A549 (cell line): ENCODE results near the gene RGS9BP. TPM values are rescaled to one million over a fixed set of nuclear protein-coding genes. Genes with fewer than 3 reads are reported as not detected.

Source experiments
- ATAC-seq, 2 experiments: fragments of 200-7000 bp in 1 of 2; fragments of >200 bp in 1 of 2; cut with Nextera tagmentation in 1 of 2; cut with Tn5 transposase in 1 of 2; 3 replicates each; pipeline versions ENCODE4 v1.8.0 to v1.9.1; 2018 to 2020; ENCODE audit warnings: mild to moderate bottlenecking in 1 of 2, moderate library complexity in 1 of 2
- CTCF ChIA-PET: fragments of 300-600 bp; sonication (Branson Sonifier 250); formaldehyde crosslinking; extraction: SDS; loops from one replicate; lab custom pipeline; 2021; ENCODE audit warnings: antibody characterized with exemption, inconsistent platforms; lab: Yijun Ruan, JAX
- POLR2A ChIA-PET: fragments of 350-600 bp; formaldehyde crosslinking; extraction: SDS; loops from one replicate; lab custom pipeline; 2021; ENCODE audit warnings: antibody characterized with exemption, inconsistent platforms; lab: Yijun Ruan, JAX
- DNase-seq, 2 experiments: peaks; one replicate each; pipeline versions ENCODE4 v3.0.0 to v3.0.0-alpha.2; 2011 to 2016; ENCODE audit warnings: low read depth in 1 of 2, low spot score in 1 of 2
- FAIRE-seq: peaks from 2 replicates; lab custom pipeline; 2011; peaks lifted over from hg19 to GRCh38; lab: Jason Lieb, UNC
- H3K27ac ChIP-seq, 2 experiments: fragments of >200 bp; sonication (Bioruptor Twin); formaldehyde crosslinking; 3 replicates each; pipeline ENCODE4 v1.5.1; 2016 to 2017
- H3K4me1 ChIP-seq: fragments of >200 bp; sonication (Bioruptor Twin); formaldehyde crosslinking; 3 replicates; pipeline ENCODE4 v1.6.1; 2016
- H3K4me2 ChIP-seq: fragments of >200 bp; sonication (Bioruptor Twin); formaldehyde crosslinking; 3 replicates; pipeline ENCODE4 v1.6.1; 2016
- H3K4me3 ChIP-seq: fragments of >200 bp; sonication (Bioruptor Twin); formaldehyde crosslinking; 3 replicates; pipeline ENCODE4 v1.5.1; 2016
- H3K9me3 ChIP-seq: fragments of >200 bp; sonication (Bioruptor Twin); formaldehyde crosslinking; 3 replicates; pipeline ENCODE4 v1.6.1; 2016
- ESRRA ChIP-seq: fragments of 150-350 bp; IDR thresholded peaks from 2 replicates; pipeline ENCODE4 v1.6.1; 2014; ENCODE audit warnings: mild to moderate bottlenecking, low read length, borderline replicate concordance
- FOSB ChIP-seq: fragments of 250-450 bp; sonication (Bioruptor Pico); IDR thresholded peaks from 2 replicates; pipeline ENCODE4 v1.5.0; 2020; ENCODE audit warnings: mild to moderate bottlenecking, moderate library complexity
- GATA3 ChIP-seq: IDR thresholded peaks from 2 replicates; pipeline ENCODE4 v1.6.1; 2012; ENCODE audit warnings: borderline replicate concordance
- HDAC2 ChIP-seq: fragments of 200-600 bp; sonication (generic); IDR thresholded peaks from 2 replicates; pipeline ENCODE4 v1.6.1; 2016
- MAZ ChIP-seq: fragments of 150-350 bp; IDR thresholded peaks from 2 replicates; pipeline ENCODE4 v1.6.1; 2014; ENCODE audit warnings: antibody characterized with exemption, low read depth, low read length, borderline replicate concordance
- MYC ChIP-seq: IDR thresholded peaks from 2 replicates; pipeline ENCODE4 v1.6.1; 2012; ENCODE audit warnings: mild to moderate bottlenecking, inconsistent platforms, low read length, improper control_type of control experiment, borderline replicate concordance
- NFE2L2 ChIP-seq: fragments of 150-350 bp; conservative IDR thresholded peaks from 2 replicates; pipeline ENCODE4 v1.6.1; 2014; ENCODE audit warnings: low read length
- NPAS2 ChIP-seq: fragments of 250-450 bp; sonication (Bioruptor Pico); IDR thresholded peaks from 2 replicates; pipeline ENCODE4 v1.8.0; 2022; ENCODE audit warnings: mild to moderate bottlenecking, moderate library complexity, borderline replicate concordance
- RAD21 ChIP-seq, 2 experiments: fragments of >200 bp in 1 of 2; sonication (Bioruptor Twin) in 1 of 2; formaldehyde crosslinking in 1 of 2; IDR thresholded peaks in 1 of 2; conservative IDR thresholded peaks in 1 of 2; 2 replicates in 1 of 2; 3 replicates in 1 of 2; pipeline ENCODE4 v1.6.1; 2012 to 2018; ENCODE audit warnings: inconsistent platforms in 1 of 2
- SMC3 ChIP-seq: fragments of >200 bp; sonication (Bioruptor Twin); formaldehyde crosslinking; IDR thresholded peaks from 3 replicates; pipeline ENCODE4 v1.6.1; 2018; ENCODE audit warnings: inconsistent platforms
- TP53 ChIP-seq: fragments of 250-450 bp; sonication (Bioruptor Pico); IDR thresholded peaks from 2 replicates; pipeline ENCODE4 v1.5.0; 2021; ENCODE audit warnings: mild to moderate bottlenecking, moderate library complexity
- ZC3H11A ChIP-seq: fragments of 450-650 bp; IDR thresholded peaks from 2 replicates; pipeline ENCODE4 v1.6.1; 2014; ENCODE audit warnings: antibody characterized with exemption, mild to moderate bottlenecking
- ZSCAN20 ChIP-seq: fragments of 250-450 bp; sonication (Bioruptor Pico); IDR thresholded peaks from 2 replicates; pipeline ENCODE4 v1.8.0; 2022; ENCODE audit warnings: mild to moderate bottlenecking, moderate library complexity
- WGBS: methylation state at CpG from one replicate; pipeline ENCODE4 v1.1.6; 2017; ENCODE audit errors: missing lambda C conversion rate; 5-methylcytosine and 5-hydroxymethylcytosine counted together
- polyA plus RNA-seq, 4 experiments: library from polyadenylated mRNA; depleted of rRNA in 3 of 4; stranded (reverse); fragments of >200 nt; fragmentation: RNase III in 1 of 4; extraction: RNeasy Plus Mini Kit Qiagen cat#74134 plus additional on column Dnase treatment in 1 of 4; gene quantifications; 2 replicates in 3 of 4; 3 replicates in 1 of 4; pipeline ENCODE4 v1.2.3, GENCODE V29; 2011 to 2017
- TF ChIP-seq, protein P1 (sequence below): fragments of 450-650 bp; IDR thresholded peaks from 2 replicates; pipeline ENCODE4 v1.6.1; 2014; ENCODE audit warnings: antibody characterized with exemption
- TF ChIP-seq, protein P2 (sequence below): fragments of >200 bp; sonication (Bioruptor Twin); formaldehyde crosslinking; IDR thresholded peaks from 3 replicates; pipeline ENCODE4 v1.5.1; 2016
- TF ChIP-seq, protein P3 (sequence below): IDR thresholded peaks from 2 replicates; pipeline ENCODE4 v1.6.1; 2012; ENCODE audit warnings: low read depth, borderline replicate concordance
- TF ChIP-seq, protein P4 (sequence below): fragments of 250-450 bp; sonication (Bioruptor Pico); IDR thresholded peaks from 2 replicates; pipeline ENCODE4 v1.5.0; 2021; ENCODE audit warnings: mild to moderate bottlenecking, moderate library complexity, borderline replicate concordance
- TF ChIP-seq, protein P5 (sequence below): fragments of 250-450 bp; sonication (Bioruptor Pico); IDR thresholded peaks from 2 replicates; pipeline ENCODE4 v1.5.0; 2020; ENCODE audit warnings: low read depth, mild to moderate bottlenecking, moderate library complexity

The RGS9BP gene
- polyA plus RNA-seq, 2 of the 4 experiments (the other 2 are of a cell fraction): 0.17 to 0.41 TPM

DNA sequence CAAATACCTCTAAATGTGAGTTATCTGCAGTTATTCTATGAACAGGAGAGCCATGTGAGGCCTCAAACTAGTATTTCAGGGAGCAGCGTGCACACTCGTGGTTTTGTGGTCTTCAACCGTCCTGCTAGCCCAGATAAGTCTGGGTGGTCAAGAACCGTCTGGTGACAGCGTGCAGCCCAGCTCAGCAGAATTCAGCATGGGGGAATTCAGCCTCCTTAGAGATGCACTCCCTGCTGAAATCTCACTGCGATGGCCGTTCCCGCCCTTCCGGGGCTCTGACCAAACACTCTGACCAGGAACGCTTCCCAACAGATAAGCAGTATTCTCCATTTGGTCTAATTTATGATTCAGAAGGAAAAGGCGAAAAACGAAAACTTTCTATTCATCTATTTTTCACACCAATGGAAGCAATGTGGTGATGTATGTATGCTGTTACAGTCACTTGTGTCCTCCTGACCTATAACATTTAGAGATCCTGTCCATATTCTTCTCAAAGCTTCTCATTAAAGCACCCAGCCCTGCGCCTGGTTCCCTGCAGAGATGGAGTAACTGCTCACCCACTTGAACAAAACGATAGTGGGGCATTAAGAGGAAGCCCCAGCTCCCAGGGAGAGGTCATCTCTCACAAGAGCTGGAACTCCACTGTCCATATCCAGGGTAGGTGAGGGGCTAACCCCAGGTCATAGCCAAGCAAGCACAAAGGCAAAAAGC is 3.6 kb upstream of the RGS9BP start:
- peak; percentile 43 for FAIRE-seq
- TF ChIP-seq, protein P1, sequence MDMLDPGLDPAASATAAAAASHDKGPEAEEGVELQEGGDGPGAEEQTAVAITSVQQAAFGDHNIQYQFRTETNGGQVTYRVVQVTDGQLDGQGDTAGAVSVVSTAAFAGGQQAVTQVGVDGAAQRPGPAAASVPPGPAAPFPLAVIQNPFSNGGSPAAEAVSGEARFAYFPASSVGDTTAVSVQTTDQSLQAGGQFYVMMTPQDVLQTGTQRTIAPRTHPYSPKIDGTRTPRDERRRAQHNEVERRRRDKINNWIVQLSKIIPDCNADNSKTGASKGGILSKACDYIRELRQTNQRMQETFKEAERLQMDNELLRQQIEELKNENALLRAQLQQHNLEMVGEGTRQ: no peak
- TF ChIP-seq ESRRA (no peak), NFE2L2 (no peak), GATA3 (no peak), ZSCAN20 (CRISPR knock-in tag) (no peak), HDAC2 (no peak)
- TF ChIP-seq, protein P2, sequence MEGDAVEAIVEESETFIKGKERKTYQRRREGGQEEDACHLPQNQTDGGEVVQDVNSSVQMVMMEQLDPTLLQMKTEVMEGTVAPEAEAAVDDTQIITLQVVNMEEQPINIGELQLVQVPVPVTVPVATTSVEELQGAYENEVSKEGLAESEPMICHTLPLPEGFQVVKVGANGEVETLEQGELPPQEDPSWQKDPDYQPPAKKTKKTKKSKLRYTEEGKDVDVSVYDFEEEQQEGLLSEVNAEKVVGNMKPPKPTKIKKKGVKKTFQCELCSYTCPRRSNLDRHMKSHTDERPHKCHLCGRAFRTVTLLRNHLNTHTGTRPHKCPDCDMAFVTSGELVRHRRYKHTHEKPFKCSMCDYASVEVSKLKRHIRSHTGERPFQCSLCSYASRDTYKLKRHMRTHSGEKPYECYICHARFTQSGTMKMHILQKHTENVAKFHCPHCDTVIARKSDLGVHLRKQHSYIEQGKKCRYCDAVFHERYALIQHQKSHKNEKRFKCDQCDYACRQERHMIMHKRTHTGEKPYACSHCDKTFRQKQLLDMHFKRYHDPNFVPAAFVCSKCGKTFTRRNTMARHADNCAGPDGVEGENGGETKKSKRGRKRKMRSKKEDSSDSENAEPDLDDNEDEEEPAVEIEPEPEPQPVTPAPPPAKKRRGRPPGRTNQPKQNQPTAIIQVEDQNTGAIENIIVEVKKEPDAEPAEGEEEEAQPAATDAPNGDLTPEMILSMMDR: no peak
- TF ChIP-seq, protein P3, sequence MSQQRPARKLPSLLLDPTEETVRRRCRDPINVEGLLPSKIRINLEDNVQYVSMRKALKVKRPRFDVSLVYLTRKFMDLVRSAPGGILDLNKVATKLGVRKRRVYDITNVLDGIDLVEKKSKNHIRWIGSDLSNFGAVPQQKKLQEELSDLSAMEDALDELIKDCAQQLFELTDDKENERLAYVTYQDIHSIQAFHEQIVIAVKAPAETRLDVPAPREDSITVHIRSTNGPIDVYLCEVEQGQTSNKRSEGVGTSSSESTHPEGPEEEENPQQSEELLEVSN: no peak
- TF ChIP-seq, protein P4, sequence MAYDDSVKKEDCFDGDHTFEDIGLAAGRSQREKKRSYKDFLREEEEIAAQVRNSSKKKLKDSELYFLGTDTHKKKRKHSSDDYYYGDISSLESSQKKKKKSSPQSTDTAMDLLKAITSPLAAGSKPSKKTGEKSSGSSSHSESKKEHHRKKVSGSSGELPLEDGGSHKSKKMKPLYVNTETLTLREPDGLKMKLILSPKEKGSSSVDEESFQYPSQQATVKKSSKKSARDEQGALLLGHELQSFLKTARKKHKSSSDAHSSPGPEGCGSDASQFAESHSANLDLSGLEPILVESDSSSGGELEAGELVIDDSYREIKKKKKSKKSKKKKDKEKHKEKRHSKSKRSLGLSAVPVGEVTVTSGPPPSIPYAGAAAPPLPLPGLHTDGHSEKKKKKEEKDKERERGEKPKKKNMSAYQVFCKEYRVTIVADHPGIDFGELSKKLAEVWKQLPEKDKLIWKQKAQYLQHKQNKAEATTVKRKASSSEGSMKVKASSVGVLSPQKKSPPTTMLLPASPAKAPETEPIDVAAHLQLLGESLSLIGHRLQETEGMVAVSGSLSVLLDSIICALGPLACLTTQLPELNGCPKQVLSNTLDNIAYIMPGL (CRISPR knock-in tag): no peak
- TF ChIP-seq, all 56 proteins: peak for 0
- 88% methylated on average over 14 of the region's 14 CpGs for WGBS
- no peak for DNase-seq
- CTCF ChIA-PET: interaction anchor here (0.7 to 1.0 kb wide), 2 partner anchors 23 to 39 kb away, joined by 3 to 5 read pairs; no protein-coding TSS in a partner anchor
- Histone ChIP-seq H3K27ac (no peak overlapping the region), H3K9me3 (no peaks in the 10 kb centered on the region; the same call in 2 of the 3 replicates), H3K4me1 (peaks cover 25% of the 10 kb centered on the region), H3K4me3 (no peak overlapping the region), H3K4me2 (no peak overlapping the region)
- ATAC-seq: no peak
- POLR2A ChIA-PET: no interaction called here

DNA sequence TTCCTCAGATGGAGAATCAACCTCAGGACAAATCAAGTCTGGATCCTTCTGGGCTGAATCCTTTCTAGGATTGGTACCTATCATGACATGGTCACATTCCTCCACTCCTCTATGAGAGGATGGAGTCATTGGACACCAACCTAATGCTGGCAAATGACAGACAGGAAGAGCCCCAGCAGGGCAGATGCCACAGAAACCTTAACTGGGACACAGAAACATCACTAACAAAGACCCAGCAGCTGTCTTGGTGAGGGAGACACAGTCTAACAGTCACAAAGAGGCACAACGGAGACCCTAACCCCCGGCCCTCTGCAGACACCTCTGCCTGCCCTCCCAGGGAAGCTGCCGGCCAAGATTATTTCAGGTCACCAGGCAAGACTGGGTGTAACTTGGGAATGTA is 2.8 kb upstream of the RGS9BP start:
- Histone ChIP-seq H3K4me3 (no peak overlapping the region), H3K9me3 (no peaks in the 10 kb centered on the region; the same call in 2 of the 3 replicates), H3K4me2 (no peak overlapping the region), H3K4me1 (peaks cover 25% of the 10 kb centered on the region), H3K27ac (no peak overlapping the region)
- ChIA-PET POLR2A (interaction anchor here (1.2 kb wide), 1 partner anchor 19 kb away, joined by 3 read pairs; the partner anchor contains the start of gene NUDT19), CTCF (interaction anchor here (0.7 to 1.0 kb wide), 2 partner anchors 24 to 40 kb away, joined by 3 to 5 read pairs; no protein-coding TSS in a partner anchor)
- TF ChIP-seq, protein P3: no peak
- TF ChIP-seq RAD21 (conservative IDR thresholded peaks at IDR 0.05 in 1 of 2, IDR thresholded peaks at IDR 0.05 in 1 of 2): no peak
- FAIRE-seq: no peak
- WGBS: 94% methylated on average over 3 of the region's 3 CpGs
- no peak for DNase-seq
- no peak for ATAC-seq

DNA sequence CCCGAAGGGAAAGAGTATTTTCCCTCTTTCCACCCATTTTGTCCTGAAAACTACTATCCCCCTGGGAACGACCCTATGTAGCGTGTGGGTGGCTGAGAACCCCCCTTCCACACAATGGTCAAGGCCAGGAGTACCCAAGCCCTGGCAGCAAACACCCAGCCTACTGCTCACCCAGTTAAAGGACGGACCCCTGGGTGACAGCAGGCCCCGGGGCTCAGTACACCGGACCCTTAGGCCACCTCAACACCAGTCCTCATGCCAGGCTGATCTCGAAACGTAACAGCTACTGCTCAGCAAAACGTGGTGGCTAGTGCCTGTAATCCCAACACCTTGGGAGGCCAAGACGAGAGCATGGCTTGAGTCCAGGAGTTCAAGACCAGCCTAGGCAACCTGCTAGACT is 2.1 kb upstream of the RGS9BP start:
- ATAC-seq: no peak
- Histone ChIP-seq H3K4me3 (no peak overlapping the region; the same call in 2 of the 3 replicates), H3K4me2 (peak overlapping the region; percentile 85), H3K27ac (no peak overlapping the region), H3K9me3 (no peaks in the 10 kb centered on the region; the same call in 2 of the 3 replicates), H3K4me1 (peaks cover 25% of the 10 kb centered on the region)
- no peak for TF ChIP-seq NPAS2
- TF ChIP-seq, protein P5, sequence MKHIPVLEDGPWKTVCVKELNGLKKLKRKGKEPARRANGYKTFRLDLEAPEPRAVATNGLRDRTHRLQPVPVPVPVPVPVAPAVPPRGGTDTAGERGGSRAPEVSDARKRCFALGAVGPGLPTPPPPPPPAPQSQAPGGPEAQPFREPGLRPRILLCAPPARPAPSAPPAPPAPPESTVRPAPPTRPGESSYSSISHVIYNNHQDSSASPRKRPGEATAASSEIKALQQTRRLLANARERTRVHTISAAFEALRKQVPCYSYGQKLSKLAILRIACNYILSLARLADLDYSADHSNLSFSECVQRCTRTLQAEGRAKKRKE (CRISPR knock-in tag): no peak
- no peak for TF ChIP-seq SMC3
- no peak for TF ChIP-seq MAZ
- no peak for TF ChIP-seq MYC
- TF ChIP-seq FOSB (CRISPR knock-in tag): no peak
- TF ChIP-seq TP53: no peak
- no peak for TF ChIP-seq ZC3H11A
- TF ChIP-seq, protein P2: no peak
- CTCF ChIA-PET: interaction anchor here (0.7 to 1.4 kb wide), 6 partner anchors 13 to 445 kb away, joined by 3 to 5 read pairs (median 3); partner anchors contain the start of gene NUDT19
- POLR2A ChIA-PET: interaction anchor here (1.2 kb wide), 1 partner anchor 18 kb away, joined by 3 read pairs; the partner anchor contains the start of gene NUDT19
- no peak for FAIRE-seq
- DNase-seq: no peak
- WGBS: 89% methylated on average over 10 of the region's 10 CpGs
